ENCODE data around the gene CARMIL1. TPM values are rescaled to one million over a fixed set of nuclear protein-coding genes. Genes with fewer than 3 reads are reported as not detected.
"Not testable (repeated sequence)": the region's sequence is repeated elsewhere in the genome, so short reads cannot be mapped to it uniquely, and the experiment has no call there.

The CARMIL1 gene
- total RNA-seq, 1 donor from 2014 or later = 21.7 TPM

GRCh38 chr6:25436760-25437159 lies 157.6 kb downstream of the CARMIL1 start:
- DNase-seq (ENCODE audit: low spot score) = no peak

GRCh38 chr6:25439368-25439767 lies 160.2 kb downstream of the CARMIL1 start:
- DNase-seq (ENCODE audit: low spot score) = no peak

GRCh38 chr6:25441663-25442270 lies 162.6 kb downstream of the CARMIL1 start:
- DNase-seq (ENCODE audit: low spot score) = no peak

GRCh38 chr6:25442898-25443297 lies 163.7 kb downstream of the CARMIL1 start:
- no peak for DNase-seq (ENCODE audit: low spot score)

GRCh38 chr6:25444521-25444920 lies 165.3 kb downstream of the CARMIL1 start:
- DNase-seq (ENCODE audit: low spot score) = not testable (repeated sequence)

GRCh38 chr6:25446830-25447569 lies 167.8 kb downstream of the CARMIL1 start:
- DNase-seq (ENCODE audit: low spot score) = no peak

GRCh38 chr6:25447570-25447929 lies 168.4 kb downstream of the CARMIL1 start:
- no peak for DNase-seq (ENCODE audit: low spot score)

- DNase-seq (ENCODE audit: low spot score) = peak; percentile 23
Measured at GRCh38 chr6:25448965-25449538, 169.9 kb downstream of the CARMIL1 start.

GRCh38 chr6:25449774-25450173 lies 170.6 kb downstream of the CARMIL1 start:
- DNase-seq (ENCODE audit: low spot score) = no peak

GRCh38 chr6:25450469-25451198 lies 171.5 kb downstream of the CARMIL1 start:
- no peak for DNase-seq (ENCODE audit: low spot score)

- no peak for DNase-seq (ENCODE audit: low spot score)
Measured at GRCh38 chr6:25452031-25452430, 172.9 kb downstream of the CARMIL1 start.

- DNase-seq (ENCODE audit: low spot score) = no peak
Measured at GRCh38 chr6:25453288-25453687, 174.1 kb downstream of the CARMIL1 start.

- no peak for DNase-seq (ENCODE audit: low spot score)
Measured at GRCh38 chr6:25454136-25454535, 175.0 kb downstream of the CARMIL1 start.

- no peak for DNase-seq (ENCODE audit: low spot score)
Measured at GRCh38 chr6:25456249-25457040, 177.3 kb downstream of the CARMIL1 start.

- DNase-seq (ENCODE audit: low spot score) = no peak
Measured at GRCh38 chr6:25457516-25457915, 178.3 kb downstream of the CARMIL1 start.

GRCh38 chr6:25458485-25458884 lies 179.3 kb downstream of the CARMIL1 start:
- no peak for DNase-seq (ENCODE audit: low spot score)

- no peak for DNase-seq (ENCODE audit: low spot score)
Measured at GRCh38 chr6:25462235-25462897, 183.2 kb downstream of the CARMIL1 start.

GRCh38 chr6:25463441-25463840 lies 184.3 kb downstream of the CARMIL1 start:
- DNase-seq (ENCODE audit: low spot score) = no peak

- DNase-seq (ENCODE audit: low spot score) = no peak
Measured at GRCh38 chr6:25464225-25464624, 185.1 kb downstream of the CARMIL1 start.

- no peak for DNase-seq (ENCODE audit: low spot score)
Measured at GRCh38 chr6:25465941-25466340, 186.8 kb downstream of the CARMIL1 start.

- DNase-seq (ENCODE audit: low spot score) = no peak
Measured at GRCh38 chr6:25468881-25469280, 189.7 kb downstream of the CARMIL1 start.
